Superior temporal gyrus (tissue), 1 donor: ENCODE results near the gene EPS15.
"Not testable (repeated sequence)": the region's sequence is repeated elsewhere in the genome, so short reads cannot be mapped to it uniquely, and the experiment has no call there.

ENCODE experiments used
- DNase-seq: peaks from one replicate; pipeline ENCODE4 v3.0.0-alpha.2; 2016; ENCODE audit errors: extremely low spot score

The EPS15 gene

GRCh38 chr1:51542158-51542953, 23.3 kb upstream of the EPS15 start:
- DNase-seq: no peak

GRCh38 chr1:51541313-51542050, 22.4 kb upstream of the EPS15 start:
- no peak for DNase-seq

DNA sequence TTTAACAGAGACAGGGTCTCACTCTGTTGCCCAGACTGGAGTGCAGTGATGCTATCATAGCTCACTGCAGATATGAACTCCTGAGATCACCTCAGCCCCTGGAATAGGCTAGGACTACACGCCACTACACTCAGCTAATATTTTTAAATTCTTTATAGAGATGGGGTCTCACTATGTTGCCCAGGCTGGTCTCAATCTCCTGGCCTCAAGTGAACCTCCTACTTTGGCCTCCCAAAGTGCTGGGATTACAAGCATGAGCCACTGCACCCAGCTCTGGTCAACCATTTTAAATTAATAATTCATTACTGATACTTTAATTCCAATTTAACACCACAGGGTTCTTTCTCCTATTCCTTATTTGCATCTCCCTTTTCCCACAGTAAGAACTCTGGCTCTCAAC, 18.5 kb upstream of the EPS15 start:
- DNase-seq: no peak

DNA sequence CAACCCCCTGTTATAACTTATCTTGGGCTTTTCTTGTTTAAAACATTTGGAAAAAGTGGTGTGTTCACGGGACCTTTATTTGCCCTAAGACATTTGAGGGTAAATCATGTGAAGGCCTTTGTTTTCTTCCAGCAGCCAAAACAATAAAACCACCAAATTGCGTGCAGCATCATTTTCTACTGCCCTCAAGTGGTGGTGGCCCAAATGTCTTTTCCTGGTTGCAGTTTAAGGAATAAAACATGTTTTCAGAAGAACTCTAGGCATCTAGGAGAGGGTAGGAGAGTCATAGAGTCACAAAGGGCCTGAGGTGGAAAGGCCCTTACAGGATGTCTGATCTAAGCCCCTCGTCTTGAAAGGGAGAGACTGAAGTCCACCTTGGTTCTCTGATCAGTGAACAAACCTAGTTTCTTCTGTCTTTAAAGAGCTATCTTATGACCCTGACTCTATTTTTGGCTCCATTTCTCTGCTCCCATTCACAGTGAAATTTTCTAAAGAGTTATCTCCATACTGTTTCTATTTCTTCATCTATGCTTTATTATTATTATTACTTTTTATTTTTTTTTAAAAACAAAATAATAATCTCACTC, 16.0 kb upstream of the EPS15 start:
- peak; percentile 96 for DNase-seq

- DNase-seq: peak; percentile 64
These were observed 15.4 kb upstream of the EPS15 start for GRCh38 chr1:51534447-51534846.

GRCh38 chr1:51532853-51533252, 13.8 kb upstream of the EPS15 start:
- no peak for DNase-seq

DNA sequence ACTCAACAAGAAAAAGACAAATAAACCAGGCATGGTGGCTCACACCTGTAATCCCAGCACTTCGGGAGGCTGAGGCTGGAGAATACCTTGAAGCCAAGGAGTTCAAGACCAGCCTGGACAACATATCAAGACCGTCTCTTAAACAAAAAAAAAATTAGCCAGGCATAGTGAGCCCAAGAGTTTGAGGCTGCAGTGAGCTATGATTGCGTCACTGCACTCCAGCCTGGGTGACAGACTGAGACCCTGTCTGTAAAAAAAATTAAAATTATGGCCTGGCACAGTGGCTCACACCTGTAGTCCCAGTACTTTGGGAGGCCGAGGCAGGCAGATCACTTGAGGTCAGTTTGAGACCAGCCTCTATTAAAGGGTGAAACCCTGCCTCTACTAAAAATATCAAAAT, 11.4 kb upstream of the EPS15 start:
- DNase-seq: not testable (repeated sequence)

GRCh38 chr1:51527144-51527543, 8.1 kb upstream of the EPS15 start:
- DNase-seq: no peak

DNA sequence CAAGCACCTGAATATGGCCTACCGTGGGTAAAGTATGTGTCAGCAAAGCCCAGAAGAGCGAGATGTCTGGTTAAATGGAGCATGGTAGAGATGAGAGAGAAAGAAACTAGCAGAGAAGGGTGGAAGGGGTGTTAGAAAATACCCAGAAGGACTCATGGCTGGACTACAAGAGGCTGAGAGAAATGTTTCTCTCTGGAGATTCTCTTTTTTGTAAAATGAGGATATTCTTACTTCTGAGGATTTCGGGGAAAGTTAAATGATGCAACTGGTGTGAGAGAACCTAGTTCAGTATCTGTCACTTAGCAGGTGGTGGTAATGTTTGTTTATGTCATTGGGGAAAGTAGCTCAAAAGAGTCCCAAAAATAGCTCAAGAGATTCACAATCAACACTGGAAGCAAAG, 7.2 kb upstream of the EPS15 start:
- DNase-seq: peak; percentile 7

DNA sequence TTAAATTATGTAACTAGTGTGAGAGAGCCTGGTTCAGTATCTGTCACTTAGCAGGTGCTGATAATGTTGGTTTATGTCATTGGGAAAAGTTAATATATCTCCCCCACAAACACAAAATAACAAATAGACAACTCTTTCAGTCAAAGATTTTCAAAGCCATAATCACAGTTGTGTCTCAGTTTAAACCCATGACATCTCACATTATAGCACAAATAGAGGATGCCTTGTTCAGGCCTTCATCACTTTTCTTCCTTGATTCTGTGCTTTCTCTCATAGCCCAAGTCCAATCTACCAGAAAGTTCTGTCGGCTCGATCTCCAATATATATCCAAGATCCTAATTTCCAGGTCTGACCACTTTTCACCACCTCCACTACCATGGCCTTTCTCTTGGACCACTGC, 6.2 kb upstream of the EPS15 start:
- peak; percentile 38 for DNase-seq

GRCh38 chr1:51524817-51525216, 5.8 kb upstream of the EPS15 start:
- DNase-seq: peak; percentile 48

- DNase-seq: peak; percentile 91
These were observed 4.9 kb upstream of the EPS15 start for GRCh38 chr1:51523931-51524330.

- DNase-seq: no peak
These were observed 1.7 kb upstream of the EPS15 start for GRCh38 chr1:51520700-51521248.

DNA sequence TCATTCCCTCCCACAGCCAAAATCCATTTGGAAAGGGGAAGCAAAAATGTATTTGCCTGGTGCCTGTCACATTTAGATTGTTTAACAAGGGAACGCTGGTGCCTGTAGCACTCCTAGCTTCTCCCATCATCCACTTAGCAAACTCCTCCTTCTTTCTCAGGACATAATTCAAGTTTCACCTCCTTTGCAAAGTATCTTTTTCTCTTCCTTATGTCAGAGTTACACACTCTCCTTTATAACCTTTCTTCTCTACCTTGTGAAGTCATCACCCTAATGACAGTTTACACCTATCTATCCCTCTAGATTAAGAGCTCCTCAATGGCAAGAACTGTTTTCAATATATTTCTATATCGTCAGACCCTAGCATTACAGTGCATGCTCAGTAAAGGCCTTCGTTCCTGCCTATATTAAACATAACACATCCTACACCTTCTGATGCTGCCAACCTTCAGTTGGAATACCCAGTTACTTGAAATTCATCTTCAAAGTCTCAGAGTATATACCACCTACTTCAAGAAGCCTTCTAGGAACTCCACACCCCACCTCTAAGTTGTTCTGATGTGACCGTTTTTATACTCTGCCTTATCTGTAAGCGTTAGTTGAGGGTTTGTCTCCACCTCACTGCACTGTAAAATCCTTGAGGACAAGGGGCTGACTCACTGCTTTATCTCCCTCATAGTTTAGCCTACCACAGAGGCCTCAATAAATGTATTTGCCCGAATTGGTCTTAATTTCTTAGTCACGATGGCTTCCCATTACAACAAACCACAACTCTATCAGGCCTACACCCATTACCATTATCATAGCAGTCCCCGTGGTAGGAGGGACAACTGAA, 1.0 kb upstream of the EPS15 start:
- no peak for DNase-seq

DNA sequence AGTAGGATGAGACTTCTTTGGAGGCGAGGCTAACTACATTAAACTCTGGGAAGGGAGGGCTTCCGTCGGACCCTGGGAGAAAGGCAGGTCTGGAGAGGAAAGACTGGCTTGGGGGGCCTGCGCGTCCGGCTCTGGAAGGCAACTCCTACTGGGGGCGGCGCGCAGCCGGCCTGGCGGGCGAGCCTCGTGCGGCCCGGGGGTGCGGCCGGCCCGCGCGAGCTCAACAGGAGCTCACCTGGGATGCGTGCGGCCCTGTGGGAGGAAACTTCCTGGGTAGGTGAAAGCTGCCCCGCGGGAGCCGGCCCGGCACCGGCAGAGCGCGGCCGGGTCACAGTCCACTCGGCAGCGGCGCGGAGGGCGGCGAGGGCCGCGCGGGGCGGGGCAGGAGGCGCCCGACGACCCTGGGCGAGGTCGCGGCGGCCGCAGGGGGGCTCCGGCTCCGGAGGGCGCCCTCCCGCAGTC, 449 bp downstream of the EPS15 start:
- no peak for DNase-seq

- no peak for DNase-seq
These were observed 957 bp downstream of the EPS15 start for GRCh38 chr1:51518033-51518585.

DNA sequence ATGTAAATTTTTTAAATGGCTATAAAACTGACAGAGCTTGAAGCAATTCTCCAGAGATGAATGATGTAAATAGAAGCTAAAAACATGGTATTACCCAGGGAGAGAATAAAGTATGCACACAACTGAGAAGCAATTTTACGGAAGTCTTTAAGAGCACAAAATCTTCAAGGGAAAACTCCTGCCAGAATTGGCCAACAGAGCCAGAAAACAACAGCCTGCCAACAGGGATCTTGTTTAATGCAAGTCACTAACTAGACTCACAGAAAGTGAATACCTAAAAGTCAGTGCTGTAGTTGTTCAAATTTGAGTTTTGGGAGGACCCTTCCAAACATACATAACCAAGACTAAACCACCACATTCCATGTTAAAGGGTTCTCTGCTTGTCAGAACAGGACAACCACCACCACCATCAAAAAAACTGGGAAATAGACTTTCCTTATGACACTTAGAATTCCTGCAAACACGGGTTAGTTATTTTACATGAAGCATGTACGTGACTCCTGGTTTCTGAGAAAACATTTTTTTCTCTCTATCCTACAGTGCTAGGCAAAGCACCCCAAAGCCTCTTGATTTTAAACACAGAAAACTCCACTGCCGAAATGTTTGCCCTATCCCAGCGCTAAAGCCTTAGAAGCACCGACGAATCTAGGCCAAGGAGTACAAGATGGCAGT, 1.6 kb downstream of the EPS15 start:
- DNase-seq: peak; percentile 79

GRCh38 chr1:51516649-51517158, 2.4 kb downstream of the EPS15 start:
- DNase-seq: peak; percentile 54

DNA sequence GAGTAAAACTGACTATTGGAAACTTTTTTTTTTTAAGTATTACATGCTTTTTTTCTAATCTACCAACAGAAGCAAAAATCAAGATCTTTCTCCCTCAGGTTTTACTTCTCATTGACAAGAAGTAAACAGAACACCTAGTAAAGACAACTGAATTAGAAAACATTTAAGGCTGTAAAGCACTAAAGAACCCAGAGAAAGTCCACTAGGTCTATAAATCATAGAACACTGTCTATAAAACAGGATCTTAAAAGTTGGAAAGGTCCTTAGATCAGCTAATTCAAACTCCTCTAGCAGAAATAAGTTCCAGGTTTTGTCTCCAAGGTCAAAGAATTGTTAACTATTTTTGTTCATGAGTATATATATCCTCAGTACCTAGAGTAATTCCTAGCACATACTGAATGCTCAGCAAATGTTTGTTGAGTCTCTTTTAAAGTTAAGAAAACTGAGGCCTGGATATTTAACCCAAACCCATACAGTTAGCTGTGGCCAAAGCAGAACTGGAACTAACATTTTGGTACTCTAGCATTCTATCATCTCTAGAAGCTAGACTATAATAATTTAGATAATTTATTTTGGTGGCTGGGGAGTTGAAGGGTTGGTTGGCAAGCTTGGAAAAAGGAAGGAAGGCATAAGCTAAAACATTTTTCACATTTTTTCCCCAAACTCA, 3.0 kb downstream of the EPS15 start:
- DNase-seq: peak; percentile 54
